Neural progenitor cell (in vitro differentiated cells): ENCODE data around the gene ADARB2. TPM values are rescaled to one million over a fixed set of nuclear protein-coding genes. Genes with fewer than 3 reads are reported as not detected.

ENCODE experiments used
- DNase-seq: peaks from one replicate; pipeline ENCODE4 v3.0.0-alpha.2; 2016; ENCODE audit warnings: low spot score
- H2AFZ ChIP-seq: fragments of 200-600 bp; sonication (generic); replicated peaks from 2 replicates; pipeline ENCODE4 v1.6.1; 2016; ENCODE audit warnings: antibody characterized with exemption
- H3F3A ChIP-seq: fragments of 200-600 bp; sonication (generic); 2 replicates; pipeline ENCODE4 v1.6.1; 2016; ENCODE audit warnings: antibody characterized with exemption, low read depth
- H3K27ac ChIP-seq: fragments of 200-600 bp; sonication (generic); 2 replicates; pipeline ENCODE4 v1.5.1; 2016; ENCODE audit warnings: mild to moderate bottlenecking
- H3K27me3 ChIP-seq: fragments of 200-600 bp; sonication (generic); 2 replicates; pipeline ENCODE4 v1.6.1; 2016; ENCODE audit warnings: mild to moderate bottlenecking, moderate library complexity
- H3K36me3 ChIP-seq: fragments of 200-600 bp; sonication (generic); 2 replicates; pipeline ENCODE4 v1.5.1; 2016
- H3K4me1 ChIP-seq: fragments of 200-600 bp; sonication (generic); 2 replicates; pipeline ENCODE4 v1.6.1; 2016; ENCODE audit warnings: mixed run types
- H3K4me2 ChIP-seq: fragments of 200-600 bp; sonication (generic); 2 replicates; pipeline ENCODE4 v1.6.1; 2016
- H3K4me3 ChIP-seq: fragments of 200-600 bp; sonication (generic); 2 replicates; pipeline ENCODE4 v1.5.1; 2016
- H3K79me2 ChIP-seq: fragments of 200-600 bp; sonication (generic); 2 replicates; pipeline ENCODE4 v1.6.1; 2016; ENCODE audit warnings: low read depth
- H3K9ac ChIP-seq: fragments of 200-600 bp; sonication (generic); 2 replicates; pipeline ENCODE4 v1.6.1; 2016
- H3K9me3 ChIP-seq: fragments of 200-600 bp; sonication (generic); 2 replicates; pipeline ENCODE4 v1.5.1; 2016; ENCODE audit warnings: low read depth
- H4K20me1 ChIP-seq: fragments of 200-600 bp; sonication (generic); 2 replicates; pipeline ENCODE4 v1.6.1; 2016; ENCODE audit warnings: low read depth
- H3K27ac Mint-ChIP-seq: 3 replicates; pipeline ENCODE4 v1.8.0; 2021; ENCODE audit warnings: mixed read lengths
- H3K27me3 Mint-ChIP-seq: 2 replicates; pipeline ENCODE4 v1.8.0; 2022; ENCODE audit warnings: low read depth, mild to moderate bottlenecking, inconsistent platforms, moderate library complexity, mixed read lengths; ENCODE audit not compliant: insufficient read depth
- H3K36me3 Mint-ChIP-seq: 3 replicates; pipeline ENCODE4 v1.8.0; 2021; ENCODE audit warnings: mixed read lengths
- H3K4me1 Mint-ChIP-seq: 3 replicates; pipeline ENCODE4 v1.8.0; 2021; ENCODE audit warnings: mixed read lengths
- H3K4me3 Mint-ChIP-seq: 3 replicates; pipeline ENCODE4 v1.8.0; 2021; ENCODE audit warnings: mild to moderate bottlenecking, moderate library complexity, mixed read lengths
- H3K9me3 Mint-ChIP-seq: 3 replicates; pipeline ENCODE4 v1.8.0; 2020; ENCODE audit warnings: mixed read lengths
- CTCF ChIP-seq: fragments of 200-600 bp; sonication (generic); IDR thresholded peaks from 2 replicates; pipeline ENCODE4 v1.5.1; 2017; ENCODE audit warnings: antibody characterized with exemption, mild to moderate bottlenecking
- EZH2 ChIP-seq: fragments of 200-600 bp; sonication (generic); IDR thresholded peaks from 2 replicates; pipeline ENCODE4 v1.6.1; 2017; ENCODE audit warnings: antibody characterized with exemption, mild to moderate bottlenecking, moderate library complexity
- EZH2phosphoT487 ChIP-seq: fragments of 200-600 bp; sonication (generic); IDR thresholded peaks from 2 replicates; pipeline ENCODE4 v1.6.1; 2017; ENCODE audit warnings: antibody characterized with exemption
- total RNA-seq: library from RNA; depleted of rRNA; stranded (reverse); fragments of >200 nt; gene quantifications from 2 replicates; pipeline ENCODE4 v1.2.3, GENCODE V29; 2015; ENCODE audit warnings: low replicate concordance

The ADARB2 gene
- total RNA-seq, 1 donor from 2014 or later: not detected

GRCh38 chr10:1215862-1216573 lies 521.3 kb downstream of the ADARB2 start:
- H3F3A ChIP-seq: no peaks in the 10 kb centered on the region
- no peaks in the 10 kb centered on the region for H4K20me1 ChIP-seq
- H3K9me3 ChIP-seq: no peaks in the 10 kb centered on the region
- DNase-seq: no peak
- peaks cover 2% of the 10 kb centered on the region for H3K9me3 Mint-ChIP-seq
- no peaks in the 10 kb centered on the region for H3K79me2 ChIP-seq
- H2AFZ ChIP-seq: no peak overlapping the region
- H3K4me2 ChIP-seq: no peak overlapping the region
- no peak overlapping the region for H3K27ac ChIP-seq
- peaks cover 5% of the 10 kb centered on the region for H3K4me1 Mint-ChIP-seq
- H3K36me3 Mint-ChIP-seq: no peaks in the 10 kb centered on the region
- H3K9ac ChIP-seq: no peak overlapping the region
- H3K4me1 ChIP-seq: no peaks in the 10 kb centered on the region
- H3K27ac Mint-ChIP-seq: no peak overlapping the region
- H3K4me3 Mint-ChIP-seq: no peak overlapping the region
- H3K27me3 Mint-ChIP-seq: peaks cover 5% of the 10 kb centered on the region
- no peak overlapping the region for H3K4me3 ChIP-seq
- TF ChIP-seq EZH2phosphoT487: no peak
- no peaks in the 10 kb centered on the region for H3K27me3 ChIP-seq
- H3K36me3 ChIP-seq: no peaks in the 10 kb centered on the region

GRCh38 chr10:1214882-1215540 lies 522.3 kb downstream of the ADARB2 start:
- no peaks in the 10 kb centered on the region for H3K36me3 ChIP-seq
- Mint-ChIP-seq H3K9me3 (peaks cover 2% of the 10 kb centered on the region), H3K27me3 (peaks cover 5% of the 10 kb centered on the region), H3K4me1 (peaks cover 5% of the 10 kb centered on the region), H3K36me3 (no peaks in the 10 kb centered on the region), H3K27ac (no peak overlapping the region), H3K4me3 (no peak overlapping the region)
- no peak overlapping the region for H2AFZ ChIP-seq
- no peaks in the 10 kb centered on the region for H3K27me3 ChIP-seq
- no peak for TF ChIP-seq EZH2
- TF ChIP-seq EZH2phosphoT487: no peak
- TF ChIP-seq CTCF: no peak
- H4K20me1 ChIP-seq: no peaks in the 10 kb centered on the region
- H3K79me2 ChIP-seq: no peaks in the 10 kb centered on the region
- H3K4me1 ChIP-seq: no peaks in the 10 kb centered on the region
- no peak overlapping the region for H3K4me3 ChIP-seq
- no peak overlapping the region for H3K9ac ChIP-seq
- H3F3A ChIP-seq: no peaks in the 10 kb centered on the region
- DNase-seq: no peak
- H3K27ac ChIP-seq: no peak overlapping the region
- no peaks in the 10 kb centered on the region for H3K9me3 ChIP-seq
- H3K4me2 ChIP-seq: no peak overlapping the region

GRCh38 chr10:1214071-1214675 lies 523.2 kb downstream of the ADARB2 start:
- Histone ChIP-seq H3K9me3 (no peaks in the 10 kb centered on the region), H3K27me3 (no peaks in the 10 kb centered on the region), H3F3A (no peaks in the 10 kb centered on the region), H3K4me3 (no peak overlapping the region), H3K4me1 (no peaks in the 10 kb centered on the region), H3K9ac (no peak overlapping the region), H3K36me3 (no peaks in the 10 kb centered on the region), H3K27ac (no peak overlapping the region), H3K79me2 (no peaks in the 10 kb centered on the region), H4K20me1 (no peaks in the 10 kb centered on the region), H3K4me2 (no peak overlapping the region), H2AFZ (no peak overlapping the region)
- H3K27ac Mint-ChIP-seq: no peak overlapping the region
- peaks cover 2% of the 10 kb centered on the region for H3K9me3 Mint-ChIP-seq
- peaks cover 5% of the 10 kb centered on the region for H3K4me1 Mint-ChIP-seq
- peaks cover 5% of the 10 kb centered on the region for H3K27me3 Mint-ChIP-seq
- no peaks in the 10 kb centered on the region for H3K36me3 Mint-ChIP-seq
- DNase-seq: no peak
- H3K4me3 Mint-ChIP-seq: no peak overlapping the region
- TF ChIP-seq CTCF (no peak), EZH2phosphoT487 (no peak), EZH2 (no peak)
